Ovary (tissue), 3 donors: ENCODE measurements around the gene C11orf16.

Source experiments
- POLR2A ChIP-seq: fragments of 450-650 bp; IDR thresholded peaks from one replicate; pipeline ENCODE4 v1.6.1; 2017; ENCODE audit warnings: antibody characterized with exemption, mild to moderate bottlenecking, moderate library complexity
- TF ChIP-seq, protein P1 (sequence below), 3 donors: fragments of 450-650 bp in 2 of 3; fragments of 200-600 bp in 1 of 3; IDR thresholded peaks; one replicate each; pipeline versions ENCODE4 v1.5.1 to v1.8.0; 2016 to 2022; ENCODE audit warnings: antibody characterized with exemption in 3 of 3, mild to moderate bottlenecking in 1 of 3
- donor health status: DM: no; HTN: no; CAD: no.

DNA sequence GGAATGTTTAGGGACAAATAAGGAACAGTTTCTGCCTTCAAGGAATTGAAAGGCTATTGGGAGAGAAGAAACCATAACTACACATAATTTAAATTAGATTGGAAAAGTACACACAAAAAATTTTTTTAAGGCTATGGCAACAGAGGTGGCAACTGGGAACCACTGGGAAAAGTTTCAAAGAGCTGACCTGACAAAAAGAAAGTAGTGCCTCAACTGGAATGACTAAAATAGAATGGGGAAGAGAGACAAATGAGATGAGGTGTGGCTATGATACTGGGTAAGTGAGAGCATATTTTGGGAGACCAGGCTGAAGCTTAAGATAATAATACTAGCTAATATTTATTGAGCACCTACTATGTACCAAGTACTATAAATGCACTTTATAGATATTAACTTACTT lies 24.6 kb downstream of the C11orf16 start:
- TF ChIP-seq, protein P1, sequence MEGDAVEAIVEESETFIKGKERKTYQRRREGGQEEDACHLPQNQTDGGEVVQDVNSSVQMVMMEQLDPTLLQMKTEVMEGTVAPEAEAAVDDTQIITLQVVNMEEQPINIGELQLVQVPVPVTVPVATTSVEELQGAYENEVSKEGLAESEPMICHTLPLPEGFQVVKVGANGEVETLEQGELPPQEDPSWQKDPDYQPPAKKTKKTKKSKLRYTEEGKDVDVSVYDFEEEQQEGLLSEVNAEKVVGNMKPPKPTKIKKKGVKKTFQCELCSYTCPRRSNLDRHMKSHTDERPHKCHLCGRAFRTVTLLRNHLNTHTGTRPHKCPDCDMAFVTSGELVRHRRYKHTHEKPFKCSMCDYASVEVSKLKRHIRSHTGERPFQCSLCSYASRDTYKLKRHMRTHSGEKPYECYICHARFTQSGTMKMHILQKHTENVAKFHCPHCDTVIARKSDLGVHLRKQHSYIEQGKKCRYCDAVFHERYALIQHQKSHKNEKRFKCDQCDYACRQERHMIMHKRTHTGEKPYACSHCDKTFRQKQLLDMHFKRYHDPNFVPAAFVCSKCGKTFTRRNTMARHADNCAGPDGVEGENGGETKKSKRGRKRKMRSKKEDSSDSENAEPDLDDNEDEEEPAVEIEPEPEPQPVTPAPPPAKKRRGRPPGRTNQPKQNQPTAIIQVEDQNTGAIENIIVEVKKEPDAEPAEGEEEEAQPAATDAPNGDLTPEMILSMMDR (IDR thresholded peaks at IDR 0.05), result no peak
- TF ChIP-seq POLR2A, result no peak
